Subcutaneous adipose tissue (tissue), 4 donors: ENCODE measurements around the gene CHTF18. TPM values are rescaled to one million over a fixed set of nuclear protein-coding genes. Genes with fewer than 3 reads are reported as not detected.

Source experiments
- total RNA-seq, 4 donors: library from RNA; depleted of rRNA; stranded (reverse); fragments of >200 nt; gene quantifications; one replicate each; pipeline ENCODE4 v1.1.0, GENCODE V29; 2016
- TF ChIP-seq, protein P1 (sequence below): fragments of 450-650 bp; IDR thresholded peaks from one replicate; pipeline ENCODE4 v1.5.1; 2016; ENCODE audit warnings: low read depth, mild to moderate bottlenecking, control low read depth, antibody characterized with exemption, moderate library complexity

CHTF18 gene
- total RNA-seq, 4 donors from 2014 or later = 4.4 to 16.0 (median 8.9) TPM

DNA sequence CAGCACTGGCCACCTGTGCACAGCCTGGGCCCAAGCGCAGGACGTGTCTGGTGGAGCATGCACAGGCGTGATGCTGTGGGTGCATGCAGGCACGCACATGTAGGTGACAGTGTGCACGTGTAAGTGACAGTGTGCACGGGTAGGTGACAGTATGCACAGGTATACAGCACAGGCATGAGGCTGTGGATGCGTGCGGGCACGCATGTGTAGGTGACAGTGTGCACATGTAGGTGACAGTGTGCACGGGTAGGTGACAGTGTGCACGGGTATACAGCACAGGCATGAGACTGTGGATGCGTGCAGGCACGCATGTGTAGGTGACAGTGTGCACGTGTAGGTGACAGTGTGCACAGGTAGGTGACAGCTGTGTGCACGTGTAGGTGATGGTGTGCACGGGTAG lies 8.1 kb upstream of the CHTF18 start:
- TF ChIP-seq, protein P1, sequence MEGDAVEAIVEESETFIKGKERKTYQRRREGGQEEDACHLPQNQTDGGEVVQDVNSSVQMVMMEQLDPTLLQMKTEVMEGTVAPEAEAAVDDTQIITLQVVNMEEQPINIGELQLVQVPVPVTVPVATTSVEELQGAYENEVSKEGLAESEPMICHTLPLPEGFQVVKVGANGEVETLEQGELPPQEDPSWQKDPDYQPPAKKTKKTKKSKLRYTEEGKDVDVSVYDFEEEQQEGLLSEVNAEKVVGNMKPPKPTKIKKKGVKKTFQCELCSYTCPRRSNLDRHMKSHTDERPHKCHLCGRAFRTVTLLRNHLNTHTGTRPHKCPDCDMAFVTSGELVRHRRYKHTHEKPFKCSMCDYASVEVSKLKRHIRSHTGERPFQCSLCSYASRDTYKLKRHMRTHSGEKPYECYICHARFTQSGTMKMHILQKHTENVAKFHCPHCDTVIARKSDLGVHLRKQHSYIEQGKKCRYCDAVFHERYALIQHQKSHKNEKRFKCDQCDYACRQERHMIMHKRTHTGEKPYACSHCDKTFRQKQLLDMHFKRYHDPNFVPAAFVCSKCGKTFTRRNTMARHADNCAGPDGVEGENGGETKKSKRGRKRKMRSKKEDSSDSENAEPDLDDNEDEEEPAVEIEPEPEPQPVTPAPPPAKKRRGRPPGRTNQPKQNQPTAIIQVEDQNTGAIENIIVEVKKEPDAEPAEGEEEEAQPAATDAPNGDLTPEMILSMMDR = no peak

DNA sequence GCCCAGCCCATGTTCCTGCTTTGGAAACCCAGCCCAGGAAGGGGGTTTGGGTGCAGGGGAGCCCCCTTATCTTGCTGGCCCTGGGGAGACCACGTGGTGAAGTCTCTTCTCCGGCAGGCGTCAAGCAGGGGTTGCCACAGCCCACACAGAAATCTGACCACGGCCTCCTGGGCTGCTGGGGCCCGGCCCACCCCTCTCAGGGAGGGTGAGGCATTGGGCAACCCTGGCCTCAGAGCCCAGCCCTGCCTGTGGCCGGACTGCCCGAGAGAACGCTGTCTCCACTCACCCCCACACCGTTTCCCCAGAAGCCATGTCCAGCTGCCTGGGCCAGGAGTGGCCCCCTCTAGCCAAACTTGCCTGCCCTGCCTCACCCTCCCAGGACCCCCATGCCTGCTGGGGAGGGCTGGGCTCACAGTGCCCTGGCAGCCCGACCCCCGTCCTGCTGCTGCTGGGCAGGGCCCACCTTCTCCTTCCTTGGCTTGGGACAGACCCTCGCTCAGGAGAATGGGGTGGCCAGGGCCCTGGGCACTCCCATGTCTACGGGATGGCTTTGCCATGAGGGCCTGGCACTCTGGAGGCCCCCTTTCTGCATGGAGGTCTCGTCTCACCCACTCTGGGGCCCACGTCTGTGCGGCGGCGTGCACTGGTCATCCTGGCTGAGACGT lies 6.9 kb upstream of the CHTF18 start:
- TF ChIP-seq, protein P1 = no peak

GRCh38 chr16:782258-782657 lies 6.2 kb upstream of the CHTF18 start:
- TF ChIP-seq, protein P1 = no peak

DNA sequence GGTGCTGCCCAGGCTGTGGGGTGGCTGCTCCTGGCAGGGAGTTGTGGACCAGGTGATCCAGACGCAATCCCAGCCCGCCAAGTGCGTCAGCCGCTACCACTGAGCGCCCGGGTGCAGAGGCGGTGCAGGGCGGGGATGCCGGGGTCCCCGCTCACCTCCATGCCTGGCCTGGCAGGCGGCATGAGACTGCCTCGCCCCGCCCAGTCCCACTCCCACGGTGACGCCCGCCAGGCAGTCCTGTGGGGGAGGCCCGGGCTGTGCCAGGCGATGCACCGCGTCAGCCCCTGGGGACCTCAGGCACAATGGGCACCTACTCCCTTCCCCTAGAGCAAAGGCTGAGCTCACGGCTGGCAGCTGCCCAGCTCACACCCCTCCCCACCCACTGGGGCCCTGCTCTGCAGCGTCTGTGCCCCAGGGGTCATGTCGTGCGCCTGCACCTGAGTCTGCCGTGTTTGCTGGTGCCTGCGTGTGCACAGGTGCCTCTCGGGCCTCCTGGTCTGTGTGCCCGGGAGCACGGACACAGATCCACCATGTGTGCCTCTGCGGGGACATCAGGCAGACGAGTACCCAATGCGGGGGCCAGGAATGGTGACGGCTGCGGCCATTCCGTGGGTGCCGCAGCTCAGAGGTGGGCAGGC lies 5.5 kb upstream of the CHTF18 start:
- TF ChIP-seq, protein P1 = no peak

DNA sequence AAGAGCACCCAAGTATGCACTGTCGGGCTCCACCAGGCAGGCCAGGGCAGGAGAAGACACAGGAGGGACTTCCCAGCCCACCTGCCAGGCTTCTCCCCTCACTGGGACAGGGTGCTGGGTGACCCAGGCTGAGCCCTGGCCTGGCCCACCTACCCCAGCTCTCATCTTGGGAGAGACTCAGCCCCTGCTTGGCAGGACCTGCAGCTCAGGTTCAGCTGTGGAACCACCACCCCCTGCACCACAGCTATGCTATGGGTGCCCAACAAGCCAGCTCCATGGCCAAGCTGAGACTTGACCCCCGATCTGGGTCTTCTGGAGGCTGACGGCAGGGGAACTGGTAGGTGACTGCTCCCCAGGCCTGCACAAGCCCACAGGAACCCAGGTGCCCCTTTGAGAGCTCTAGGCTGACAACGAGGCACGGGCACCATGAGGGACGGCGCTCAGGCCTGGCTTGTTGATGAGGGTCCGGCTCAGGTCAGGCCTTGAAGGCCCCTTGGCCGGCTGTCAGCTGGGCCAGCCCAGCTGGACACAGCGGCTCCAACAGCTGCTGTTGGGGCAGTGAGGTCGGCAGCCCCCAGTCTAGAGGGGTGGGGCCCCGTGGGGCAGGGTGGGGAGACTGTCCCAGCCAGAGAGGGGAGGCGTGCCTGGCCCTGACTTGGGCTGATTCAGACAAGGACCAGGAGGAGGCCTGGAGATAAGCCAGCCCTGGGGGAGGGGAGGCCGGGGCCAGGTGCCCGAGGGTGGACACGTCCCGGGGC lies 4.8 kb upstream of the CHTF18 start:
- TF ChIP-seq, protein P1 = no peak

GRCh38 chr16:784431-784830 lies 4.0 kb upstream of the CHTF18 start:
- TF ChIP-seq, protein P1 = no peak
